MCF 10A (cell line): ENCODE measurements around the gene BTBD6. TPM values are rescaled to one million over a fixed set of nuclear protein-coding genes. Genes with fewer than 3 reads are reported as not detected.
"Not testable (repeated sequence)": the region's sequence is repeated elsewhere in the genome, so short reads cannot be mapped to it uniquely, and the experiment has no call there.

Experiments used
- BruUV-seq: library from RNA; stranded (reverse); fragments of 400-500 nt; replicated peaks from 2 replicates; lab custom pipeline; 2021; lab: Mats Ljungman, UMichigan
- CTCF ChIA-PET: fragments of 300-600 bp; sonication (Branson Sonifier 250); formaldehyde crosslinking; extraction: SDS; loops from one replicate; lab custom pipeline; 2021; ENCODE audit warnings: antibody characterized with exemption, inconsistent platforms; lab: Yijun Ruan, JAX
- POLR2A ChIA-PET: fragments of 300-600, 350-650 bp; sonication (Branson Sonifier 250); formaldehyde crosslinking; extraction: SDS; loops from one replicate; lab custom pipeline; 2020; ENCODE audit warnings: antibody characterized with exemption, inconsistent platforms; lab: Yijun Ruan, JAX
- DNase-seq: peaks from one replicate; pipeline ENCODE4 v3.0.0-alpha.2; 2018; ENCODE audit not compliant: unreplicated experiment
- H3K27ac Mint-ChIP-seq: one replicate; pipeline ENCODE4 v1.8.0; 2022; ENCODE audit warnings: mild to moderate bottlenecking, low read depth, mixed read lengths; ENCODE audit not compliant: unreplicated experiment
- H3K27me3 Mint-ChIP-seq: one replicate; pipeline ENCODE4 v1.8.0; 2022; ENCODE audit warnings: mixed read lengths; ENCODE audit not compliant: insufficient read depth, unreplicated experiment
- H3K36me3 Mint-ChIP-seq: one replicate; pipeline ENCODE4 v1.8.0; 2022; ENCODE audit warnings: mild to moderate bottlenecking, moderate library complexity, mixed read lengths; ENCODE audit not compliant: insufficient read depth, unreplicated experiment
- H3K4me1 Mint-ChIP-seq: one replicate; pipeline ENCODE4 v1.8.0; 2022; ENCODE audit warnings: mixed read lengths; ENCODE audit not compliant: insufficient read depth, unreplicated experiment
- H3K4me3 Mint-ChIP-seq: one replicate; pipeline ENCODE4 v1.8.0; 2022; ENCODE audit warnings: mild to moderate bottlenecking, moderate library complexity, mixed read lengths; ENCODE audit not compliant: unreplicated experiment
- H3K9me3 Mint-ChIP-seq: one replicate; pipeline ENCODE4 v1.8.0; 2022; ENCODE audit warnings: mixed read lengths; ENCODE audit not compliant: unreplicated experiment
- intact Hi-C: fragments of 100-400 bp; cut with micrococcal nuclease; formaldehyde crosslinking; loops from 2 replicates; pipeline ENCODE4 v1.14.1; 2022
- total RNA-seq: library from RNA; stranded (reverse); gene quantifications from 2 replicates; pipeline ENCODE4 v1.2.3, GENCODE V29; 2022
- TF ChIP-seq, protein P1 (sequence below): fragments of 200-600 bp; IDR thresholded peaks from one replicate; pipeline ENCODE4 v1.8.0; 2022; ENCODE audit warnings: antibody characterized with exemption, mild to moderate bottlenecking; ENCODE audit not compliant: unreplicated experiment

Gene BTBD6
- total RNA-seq, 1 experiment from 2014 or later, result 24.5 TPM

- CTCF ChIA-PET, result interaction anchor here (1.5 kb wide), 1 partner anchor 199 kb away, joined by 3 read pairs; no protein-coding TSS in a partner anchor
- H3K4me1 Mint-ChIP-seq, result peaks cover 5% of the 10 kb centered on the region
- no peaks in the 10 kb centered on the region for H3K9me3 Mint-ChIP-seq
- no peak overlapping the region for H3K4me3 Mint-ChIP-seq
- TF ChIP-seq, protein P1, sequence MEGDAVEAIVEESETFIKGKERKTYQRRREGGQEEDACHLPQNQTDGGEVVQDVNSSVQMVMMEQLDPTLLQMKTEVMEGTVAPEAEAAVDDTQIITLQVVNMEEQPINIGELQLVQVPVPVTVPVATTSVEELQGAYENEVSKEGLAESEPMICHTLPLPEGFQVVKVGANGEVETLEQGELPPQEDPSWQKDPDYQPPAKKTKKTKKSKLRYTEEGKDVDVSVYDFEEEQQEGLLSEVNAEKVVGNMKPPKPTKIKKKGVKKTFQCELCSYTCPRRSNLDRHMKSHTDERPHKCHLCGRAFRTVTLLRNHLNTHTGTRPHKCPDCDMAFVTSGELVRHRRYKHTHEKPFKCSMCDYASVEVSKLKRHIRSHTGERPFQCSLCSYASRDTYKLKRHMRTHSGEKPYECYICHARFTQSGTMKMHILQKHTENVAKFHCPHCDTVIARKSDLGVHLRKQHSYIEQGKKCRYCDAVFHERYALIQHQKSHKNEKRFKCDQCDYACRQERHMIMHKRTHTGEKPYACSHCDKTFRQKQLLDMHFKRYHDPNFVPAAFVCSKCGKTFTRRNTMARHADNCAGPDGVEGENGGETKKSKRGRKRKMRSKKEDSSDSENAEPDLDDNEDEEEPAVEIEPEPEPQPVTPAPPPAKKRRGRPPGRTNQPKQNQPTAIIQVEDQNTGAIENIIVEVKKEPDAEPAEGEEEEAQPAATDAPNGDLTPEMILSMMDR, result no peak
- no peaks in the 10 kb centered on the region for H3K27me3 Mint-ChIP-seq
- no TSS peak for BruUV-seq
- intact Hi-C loops, result no loop called here
- no peak for DNase-seq
- POLR2A ChIA-PET, result interaction anchor here (1.5 to 1.9 kb wide), 2 partner anchors 10 kb away, joined by 3 to 5 read pairs; partner anchors contain the start of gene BRF1
- H3K36me3 Mint-ChIP-seq, result peaks cover 18% of the 10 kb centered on the region
- no peak overlapping the region for H3K27ac Mint-ChIP-seq
These were observed 42.5 kb downstream of the BTBD6 start for GRCh38 chr14:105290621-105291346.

GRCh38 chr14:105292826-105293711 is 44.7 kb downstream of the BTBD6 start:
- H3K4me1 Mint-ChIP-seq, result peaks cover 7% of the 10 kb centered on the region
- DNase-seq, result no peak
- H3K4me3 Mint-ChIP-seq, result no peak overlapping the region
- H3K27me3 Mint-ChIP-seq, result no peaks in the 10 kb centered on the region
- TF ChIP-seq, protein P1, result no peak
- no peaks in the 10 kb centered on the region for H3K9me3 Mint-ChIP-seq
- intact Hi-C loops, result no loop called here
- ChIA-PET CTCF (interaction anchor here (0.6 to 0.8 kb wide), 2 partner anchors 10 to 184 kb away, joined by 3 read pairs; no protein-coding TSS in a partner anchor), POLR2A (interaction anchor here (1.9 kb wide), 1 partner anchor 8 kb away, joined by 5 read pairs; the partner anchor contains the start of gene BRF1)
- H3K36me3 Mint-ChIP-seq, result peaks cover 6% of the 10 kb centered on the region
- H3K27ac Mint-ChIP-seq, result no peak overlapping the region
- BruUV-seq, result no TSS peak

- TF ChIP-seq, protein P1, result no peak
- no peak for DNase-seq
- Mint-ChIP-seq H3K27me3 (no peaks in the 10 kb centered on the region), H3K27ac (no peak overlapping the region), H3K4me1 (peaks cover 11% of the 10 kb centered on the region), H3K36me3 (peaks cover 6% of the 10 kb centered on the region), H3K4me3 (no peak overlapping the region), H3K9me3 (no peaks in the 10 kb centered on the region)
- no TSS peak for BruUV-seq
- CTCF ChIA-PET, result interaction anchor here (0.6 kb wide), 1 partner anchor 299 kb away, joined by 3 read pairs; no protein-coding TSS in a partner anchor
- intact Hi-C loops, result no loop called here
- POLR2A ChIA-PET, result interaction anchor here (0.8 kb wide), 1 partner anchor 80 kb away, joined by 4 read pairs; no protein-coding TSS in a partner anchor
These were observed 45.8 kb downstream of the BTBD6 start for GRCh38 chr14:105294142-105294597.

- H3K9me3 Mint-ChIP-seq, DNase-seq, H3K36me3 Mint-ChIP-seq, intact Hi-C loops, H3K27ac Mint-ChIP-seq, H3K27me3 Mint-ChIP-seq, BruUV-seq, H3K4me3 Mint-ChIP-seq: not testable (repeated sequence)
- CTCF ChIA-PET, result interaction anchor here (0.6 to 1.7 kb wide), 5 partner anchors 16 to 203 kb away, joined by 3 to 8 read pairs (median 3); no protein-coding TSS in a partner anchor
- H3K4me1 Mint-ChIP-seq, result peaks cover 18% of the 10 kb centered on the region
- POLR2A ChIA-PET, result interaction anchor here (0.7 kb wide), 1 partner anchor 114 kb away, joined by 7 read pairs; no protein-coding TSS in a partner anchor
These were observed 49.0 kb downstream of the BTBD6 start for GRCh38 chr14:105297311-105297710.
